ENCODE data around the gene CKS1B.
A peak's percentile ranks its signal among the peaks of the same experiment; 100 is the strongest.

CKS1B gene

DNA sequence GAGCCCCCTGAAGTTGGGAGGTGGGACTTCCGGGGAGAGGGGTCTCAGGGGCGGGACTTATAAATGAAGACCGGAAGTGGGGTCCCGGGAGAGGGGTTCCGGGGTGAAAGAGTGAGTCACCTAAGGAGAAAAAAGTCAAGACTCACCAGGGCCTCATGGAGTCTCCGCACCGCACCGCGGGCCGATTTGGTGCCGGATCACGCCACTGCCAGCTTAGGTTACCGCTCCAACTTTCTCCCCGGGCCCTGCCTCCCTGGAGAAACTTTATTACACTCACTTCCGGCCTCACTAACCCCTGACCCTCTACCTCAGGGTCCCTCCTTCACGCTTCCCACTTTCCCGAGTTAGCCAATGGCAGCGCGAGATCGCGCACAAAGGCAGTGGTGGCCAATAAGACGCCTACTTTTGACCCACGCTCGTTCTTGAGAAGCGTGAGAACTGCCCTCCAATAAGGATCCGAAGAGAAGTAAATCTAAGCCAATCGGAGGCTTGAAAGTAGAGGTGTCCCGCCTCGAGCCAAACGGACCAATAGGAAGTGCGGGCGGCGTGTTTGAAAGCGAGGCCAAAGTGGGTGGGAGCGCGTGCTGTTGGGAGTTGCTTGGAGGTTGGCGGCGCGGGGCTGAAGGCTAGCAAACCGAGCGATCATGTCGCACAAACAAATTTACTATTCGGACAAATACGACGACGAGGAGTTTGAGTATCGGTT, at the start of gene CKS1B:
Gene CKS1B, plus strand, starts transcription at position 580 of the 706 bp plus-strand sequence. Its CDS starts 65 bp downstream, at position 645.
- H3K4me3 ChIP-seq (ENCODE audit: low read depth in 1 of 5, low read length in 5 of 5) = peak within 1 kb of the TSS; percentile 75 to 92 (median 84)
- H3K4me1 ChIP-seq (ENCODE audit: control insufficient read depth in 5 of 5, insufficient read depth in 5 of 5, low read length in 5 of 5) = peaks cover 29 to 63% (median 59%) of the 10 kb centered on the region in 5 donors
- peak within 1 kb of the TSS; percentile 89 to 100 (median 95) for H3K9ac ChIP-seq (ENCODE audit: low read length in 5 of 5)
- peaks cover 1 to 11% (median 10%) of the 10 kb centered on the region in 5 donors for H3K36me3 ChIP-seq (ENCODE audit: control insufficient read depth in 5 of 5, insufficient read depth in 5 of 5, low read length in 5 of 5)
- H3K9me3 ChIP-seq (ENCODE audit: control insufficient read depth in 5 of 5, low read length in 5 of 5) = peaks cover 0 to 2% (median 0%) of the 10 kb centered on the region in 5 donors
- peaks cover 0 to 11% (median 0%) of the 10 kb centered on the region in 5 donors for H3K27me3 ChIP-seq (ENCODE audit: control insufficient read depth in 5 of 5, insufficient read depth in 4 of 5, low read length in 5 of 5)
- peak within 1 kb of the TSS; percentile 97 for H3K27ac ChIP-seq (ENCODE audit: low read depth, low read length)

DNA sequence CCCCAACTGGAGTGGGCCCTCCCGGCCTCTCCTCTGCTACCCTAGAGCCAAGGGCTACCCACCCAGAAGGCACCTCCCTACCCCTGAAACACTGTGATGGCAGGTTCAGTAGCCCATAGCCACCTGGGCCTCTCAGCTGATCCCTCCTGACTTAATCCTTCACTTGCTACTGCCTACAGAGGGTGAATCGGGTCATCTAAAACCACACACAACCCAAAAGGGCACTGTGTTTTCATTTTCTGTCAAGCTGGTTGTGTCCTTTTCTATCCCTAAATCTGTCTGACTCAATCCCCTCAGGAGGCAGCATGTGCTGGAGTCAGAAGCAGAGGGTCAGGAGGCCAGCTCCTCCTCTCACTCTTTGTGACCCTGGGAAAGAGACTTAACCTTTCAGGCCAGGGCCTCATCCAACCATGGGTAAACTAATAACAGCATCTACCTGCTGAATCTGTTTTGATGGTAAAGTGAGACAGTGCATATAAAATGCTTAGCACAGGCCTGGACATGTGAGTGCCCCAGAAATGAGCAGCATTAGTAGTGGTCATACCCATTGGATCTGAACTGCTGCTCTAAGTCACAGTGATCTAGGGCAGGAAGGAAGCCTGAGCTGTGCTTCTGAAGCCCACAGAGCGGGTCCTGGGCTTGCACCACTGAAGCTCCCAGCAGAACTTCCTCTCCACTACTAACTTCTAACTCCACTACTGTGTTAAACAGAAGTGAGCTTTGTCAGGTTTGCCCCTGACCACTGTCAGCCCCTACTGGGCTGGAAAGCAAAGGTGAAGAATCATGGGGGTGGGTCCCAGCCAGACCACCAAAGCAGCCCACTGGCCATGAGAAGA, 48.9 kb upstream of the CKS1B start:
- H3K27me3 ChIP-seq (ENCODE audit: control insufficient read depth in 5 of 5, insufficient read depth in 4 of 5, low read length in 5 of 5) = no peaks in the 10 kb centered on the region
- H3K9me3 ChIP-seq (ENCODE audit: control insufficient read depth in 5 of 5, low read length in 5 of 5) = no peaks in the 10 kb centered on the region
- H3K27ac ChIP-seq (ENCODE audit: low read depth, low read length) = no peak overlapping the region
- no peak overlapping the region for H3K4me3 ChIP-seq (ENCODE audit: low read depth in 1 of 5, low read length in 5 of 5)
- H3K4me1 ChIP-seq (ENCODE audit: control insufficient read depth in 5 of 5, insufficient read depth in 5 of 5, low read length in 5 of 5) = peaks cover 0 to 7% (median 0%) of the 10 kb centered on the region in 5 donors
- peaks cover 0 to 78% (median 62%) of the 10 kb centered on the region in 5 donors for H3K36me3 ChIP-seq (ENCODE audit: control insufficient read depth in 5 of 5, insufficient read depth in 5 of 5, low read length in 5 of 5)
- peak overlapping the region in 1 of 5 donors; percentile 56 for H3K9ac ChIP-seq (ENCODE audit: low read length in 5 of 5)

DNA sequence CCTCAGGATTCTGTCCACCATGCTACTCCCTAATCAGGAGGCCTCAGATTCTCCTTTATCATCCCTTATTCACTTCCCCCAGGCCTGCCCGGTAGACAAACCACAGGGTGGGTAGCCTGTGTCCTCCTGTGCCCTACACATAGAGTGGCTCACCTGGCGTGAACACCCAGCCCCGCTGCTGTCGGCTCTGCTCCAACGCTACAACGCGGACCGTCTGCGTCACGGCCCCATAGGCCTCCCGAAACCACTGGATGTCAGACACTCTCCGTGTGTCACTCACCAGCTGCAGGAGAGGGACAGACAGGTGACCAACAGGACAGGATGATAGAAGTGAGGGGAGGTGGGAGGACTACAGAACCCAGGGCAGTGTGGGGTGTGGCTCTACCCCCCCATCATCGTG, 48.3 kb upstream of the CKS1B start:
- Histone ChIP-seq H3K9me3 (ENCODE audit: control insufficient read depth in 5 of 5, low read length in 5 of 5) (no peaks in the 10 kb centered on the region), H3K27ac (ENCODE audit: low read depth, low read length) (no peak overlapping the region), H3K9ac (ENCODE audit: low read length in 5 of 5) (no peak overlapping the region), H3K27me3 (ENCODE audit: control insufficient read depth in 5 of 5, insufficient read depth in 4 of 5, low read length in 5 of 5) (no peaks in the 10 kb centered on the region), H3K4me3 (ENCODE audit: low read depth in 1 of 5, low read length in 5 of 5) (no peak overlapping the region), H3K4me1 (ENCODE audit: control insufficient read depth in 5 of 5, insufficient read depth in 5 of 5, low read length in 5 of 5) (peaks cover 0 to 7% (median 0%) of the 10 kb centered on the region in 5 donors), H3K36me3 (ENCODE audit: control insufficient read depth in 5 of 5, insufficient read depth in 5 of 5, low read length in 5 of 5) (peaks cover 0 to 80% (median 65%) of the 10 kb centered on the region in 5 donors)

DNA sequence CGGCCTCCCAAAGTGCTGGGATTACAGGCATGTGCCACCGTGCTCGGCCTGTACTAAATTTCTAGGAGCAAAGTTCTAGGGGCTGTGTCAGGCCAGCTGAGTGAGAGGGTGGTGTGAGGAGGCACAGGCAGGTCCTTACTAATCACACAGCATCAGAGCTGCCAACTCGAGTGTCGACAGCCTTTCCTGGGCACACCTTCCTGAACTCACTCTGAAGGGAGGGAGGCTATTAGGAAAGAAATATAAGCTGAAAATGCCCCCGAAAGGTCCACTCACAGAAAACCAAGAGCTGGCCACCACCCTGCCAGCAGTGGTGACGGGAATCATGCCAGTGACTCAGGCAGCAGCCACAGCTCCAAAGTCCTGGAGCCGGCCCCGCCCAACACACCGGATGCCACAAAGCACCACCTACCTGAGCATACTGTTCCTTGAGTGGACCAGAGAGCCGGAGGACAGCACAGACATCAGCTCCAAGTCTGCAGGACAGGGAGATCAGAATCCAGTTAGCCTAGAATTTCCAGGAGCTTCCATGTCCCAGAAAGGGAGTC, 42.5 kb upstream of the CKS1B start:
- Histone ChIP-seq H3K27ac (ENCODE audit: low read depth, low read length) (no peak overlapping the region), H3K4me3 (ENCODE audit: low read depth in 1 of 5, low read length in 5 of 5) (no peak overlapping the region), H3K9me3 (ENCODE audit: control insufficient read depth in 5 of 5, low read length in 5 of 5) (no peaks in the 10 kb centered on the region), H3K4me1 (ENCODE audit: control insufficient read depth in 5 of 5, insufficient read depth in 5 of 5, low read length in 5 of 5) (peaks cover 0 to 15% (median 13%) of the 10 kb centered on the region in 5 donors), H3K27me3 (ENCODE audit: control insufficient read depth in 5 of 5, insufficient read depth in 4 of 5, low read length in 5 of 5) (no peaks in the 10 kb centered on the region), H3K36me3 (ENCODE audit: control insufficient read depth in 5 of 5, insufficient read depth in 5 of 5, low read length in 5 of 5) (peaks cover 0 to 40% (median 27%) of the 10 kb centered on the region in 5 donors), H3K9ac (ENCODE audit: low read length in 5 of 5) (no peak overlapping the region)

DNA sequence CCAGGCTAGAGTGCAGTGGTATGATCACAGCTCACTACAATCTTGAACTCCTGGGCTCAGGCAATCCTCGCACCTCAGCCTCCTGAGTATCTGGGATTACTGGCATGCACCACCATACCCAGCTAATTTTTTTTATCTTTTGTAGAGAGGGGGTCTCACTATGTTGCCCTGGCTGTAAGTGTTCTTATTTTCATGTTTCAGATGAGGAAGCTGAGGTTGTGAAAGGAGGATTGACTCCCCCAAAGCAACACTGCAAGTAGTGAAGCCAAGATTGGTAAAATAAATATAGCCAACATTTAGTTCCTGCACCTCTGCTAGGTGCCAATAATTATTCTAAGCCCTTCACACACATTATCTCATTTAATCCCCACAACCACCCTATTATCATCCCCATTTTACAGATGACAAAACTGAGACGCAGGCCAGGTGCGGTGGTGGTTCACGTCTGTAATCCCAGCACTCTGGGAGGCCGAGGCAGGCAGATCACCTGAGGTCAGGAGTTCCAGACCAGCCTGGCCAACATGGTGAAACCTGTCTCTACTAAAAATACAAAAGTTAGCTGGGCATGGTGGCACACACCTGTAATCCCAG, 40.0 kb upstream of the CKS1B start:
- Histone ChIP-seq H3K4me3 (ENCODE audit: low read depth in 1 of 5, low read length in 5 of 5) (no peak overlapping the region), H3K9ac (ENCODE audit: low read length in 5 of 5) (no peak overlapping the region), H3K4me1 (ENCODE audit: control insufficient read depth in 5 of 5, insufficient read depth in 5 of 5, low read length in 5 of 5) (peaks cover 0 to 26% (median 20%) of the 10 kb centered on the region in 5 donors), H3K27me3 (ENCODE audit: control insufficient read depth in 5 of 5, insufficient read depth in 4 of 5, low read length in 5 of 5) (no peaks in the 10 kb centered on the region), H3K36me3 (ENCODE audit: control insufficient read depth in 5 of 5, insufficient read depth in 5 of 5, low read length in 5 of 5) (peaks cover 0 to 23% (median 14%) of the 10 kb centered on the region in 5 donors), H3K9me3 (ENCODE audit: control insufficient read depth in 5 of 5, low read length in 5 of 5) (no peaks in the 10 kb centered on the region), H3K27ac (ENCODE audit: low read depth, low read length) (no peak overlapping the region)

DNA sequence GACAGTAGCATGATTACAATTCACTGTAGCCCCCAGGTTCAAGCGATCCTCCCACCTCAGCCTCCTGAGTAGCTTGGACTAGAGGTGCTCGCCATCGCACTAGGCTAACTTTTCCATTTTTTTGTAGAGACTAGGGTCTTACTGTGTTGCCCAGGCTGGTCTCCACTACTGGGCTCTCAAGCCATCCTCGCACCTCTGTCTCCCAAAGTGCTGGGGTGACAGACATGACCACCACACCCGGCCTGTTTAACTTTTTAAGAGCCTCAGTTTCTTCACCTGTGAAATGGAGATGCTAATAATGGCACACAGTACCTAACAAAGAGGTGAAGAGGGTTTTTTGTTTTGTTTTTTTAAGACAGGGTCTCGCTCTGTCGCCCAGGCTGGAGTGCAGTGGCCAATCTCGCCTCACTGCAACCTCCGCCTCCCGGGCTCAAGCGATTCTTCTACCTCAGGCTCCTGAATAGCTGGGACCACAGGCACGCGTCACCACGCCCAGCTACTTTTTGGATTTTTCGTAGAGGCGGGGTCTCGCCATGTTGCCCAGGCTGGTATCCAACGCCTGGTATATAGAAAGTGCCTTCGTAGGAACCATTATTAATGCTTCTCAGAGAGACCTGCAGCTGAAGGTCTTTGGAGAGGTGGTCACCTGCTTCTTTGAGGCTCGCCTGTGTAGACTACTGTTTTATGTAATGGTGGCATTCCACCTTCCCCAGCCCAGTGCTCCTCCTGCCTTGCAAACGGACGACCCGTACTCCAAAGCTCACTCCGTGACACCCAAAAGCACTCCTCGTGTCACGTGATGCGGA, 38.5 kb upstream of the CKS1B start:
- Histone ChIP-seq H3K4me1 (ENCODE audit: control insufficient read depth in 5 of 5, insufficient read depth in 5 of 5, low read length in 5 of 5) (peaks cover 0 to 37% (median 32%) of the 10 kb centered on the region in 5 donors), H3K36me3 (ENCODE audit: control insufficient read depth in 5 of 5, insufficient read depth in 5 of 5, low read length in 5 of 5) (peaks cover 0 to 12% (median 8%) of the 10 kb centered on the region in 5 donors), H3K9ac (ENCODE audit: low read length in 5 of 5) (peak overlapping the region; percentile 83 to 97 (median 94)), H3K27ac (ENCODE audit: low read depth, low read length) (peak overlapping the region; percentile 100), H3K4me3 (ENCODE audit: low read depth in 1 of 5, low read length in 5 of 5) (peak overlapping the region; percentile 85 to 99 (median 95)), H3K9me3 (ENCODE audit: control insufficient read depth in 5 of 5, low read length in 5 of 5) (no peaks in the 10 kb centered on the region), H3K27me3 (ENCODE audit: control insufficient read depth in 5 of 5, insufficient read depth in 4 of 5, low read length in 5 of 5) (no peaks in the 10 kb centered on the region)

DNA sequence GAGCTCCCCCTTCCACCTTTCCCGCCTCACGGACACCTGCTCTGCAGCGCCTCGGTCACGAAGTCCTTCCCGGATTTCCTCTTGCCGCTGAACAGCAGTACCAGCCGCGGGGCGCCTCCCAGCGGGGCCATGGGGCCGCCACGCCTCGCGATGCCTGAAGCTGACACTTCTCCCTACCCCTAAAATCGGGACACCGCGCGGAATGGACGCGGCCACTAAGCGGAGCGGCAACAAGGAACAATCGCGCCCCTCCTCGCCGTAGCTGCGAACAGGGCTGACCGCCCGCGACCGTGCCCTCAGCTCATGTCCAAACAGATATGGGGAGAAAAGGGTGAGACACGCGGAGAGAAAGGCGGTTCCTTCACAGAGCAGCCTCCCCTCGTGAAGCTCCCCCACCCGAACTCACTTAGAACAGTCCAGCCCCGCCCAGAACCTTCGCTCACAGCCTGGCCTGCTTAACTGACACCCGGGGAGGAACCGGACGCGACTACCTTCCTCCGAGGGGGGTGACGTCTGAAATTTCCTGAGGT, 37.9 kb upstream of the CKS1B start, which contains the start of gene PMVK:
Gene PMVK, minus strand, starts transcription at position 165 of the 530 bp plus-strand sequence. Its CDS starts 34 bp downstream, at position 131.
- H3K27ac ChIP-seq (ENCODE audit: low read depth, low read length) = peak within 1 kb of the TSS; percentile 100
- H3K27me3 ChIP-seq (ENCODE audit: control insufficient read depth in 5 of 5, insufficient read depth in 4 of 5, low read length in 5 of 5) = no peaks in the 10 kb centered on the region
- H3K36me3 ChIP-seq (ENCODE audit: control insufficient read depth in 5 of 5, insufficient read depth in 5 of 5, low read length in 5 of 5) = peaks cover 0 to 7% (median 5%) of the 10 kb centered on the region in 5 donors
- peaks cover 2 to 44% (median 39%) of the 10 kb centered on the region in 5 donors for H3K4me1 ChIP-seq (ENCODE audit: control insufficient read depth in 5 of 5, insufficient read depth in 5 of 5, low read length in 5 of 5)
- no peaks in the 10 kb centered on the region for H3K9me3 ChIP-seq (ENCODE audit: control insufficient read depth in 5 of 5, low read length in 5 of 5)
- peak within 1 kb of the TSS; percentile 85 to 99 (median 95) for H3K4me3 ChIP-seq (ENCODE audit: low read depth in 1 of 5, low read length in 5 of 5)
- H3K9ac ChIP-seq (ENCODE audit: low read length in 5 of 5) = peak within 1 kb of the TSS; percentile 83 to 97 (median 94)

DNA sequence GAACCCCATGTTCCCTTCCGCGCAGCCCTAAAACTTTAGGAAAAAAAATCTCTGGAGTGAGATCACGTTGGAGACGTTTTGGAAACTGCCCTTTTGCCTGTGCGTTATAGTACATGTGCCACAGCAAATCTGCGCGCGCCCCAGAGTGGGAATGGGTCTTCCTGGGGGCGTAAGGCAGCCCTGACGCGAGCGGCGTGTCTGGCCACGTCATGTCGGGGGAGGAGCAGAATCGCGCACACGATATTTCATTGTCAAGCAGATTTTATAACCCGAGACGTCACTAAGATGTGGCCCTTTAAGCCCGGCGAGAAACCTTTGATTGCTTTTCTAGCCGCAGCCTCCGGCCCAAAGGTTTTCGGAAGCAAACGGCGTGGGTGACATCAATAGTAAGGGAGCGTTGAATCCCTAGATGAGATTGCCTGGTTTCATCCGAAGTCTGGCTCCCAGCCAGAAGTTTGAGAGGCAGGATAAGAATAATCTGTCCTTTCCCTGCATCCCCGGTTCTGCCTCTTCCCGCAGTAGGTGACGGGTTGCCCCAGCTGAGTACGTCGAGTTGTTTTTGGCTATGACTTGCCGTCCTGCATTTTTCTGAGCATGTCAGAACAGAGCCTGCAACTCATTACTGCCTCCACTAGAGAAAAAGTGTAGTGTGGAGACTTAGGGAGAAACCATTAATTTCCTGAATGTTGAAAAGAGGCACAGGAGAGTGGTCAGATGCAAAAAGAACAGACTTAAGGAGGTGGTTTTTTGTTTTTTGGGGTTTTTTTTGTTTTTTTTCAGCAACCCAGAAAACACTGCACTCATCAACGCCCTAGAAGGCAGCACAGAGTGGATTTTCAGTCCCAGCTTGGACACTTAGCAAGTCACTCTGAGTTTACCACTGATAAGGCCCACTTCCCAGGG, 37.1 kb upstream of the CKS1B start:
- H3K9ac ChIP-seq (ENCODE audit: low read length in 5 of 5) = peak overlapping the region; percentile 82 to 97 (median 94)

More for the DNA sequence above, 37.1 kb upstream of the CKS1B start:
- H3K4me3 ChIP-seq (ENCODE audit: low read depth in 1 of 5, low read length in 5 of 5) = peak overlapping the region; percentile 85 to 99 (median 95)
- peak overlapping the region; percentile 100 for H3K27ac ChIP-seq (ENCODE audit: low read depth, low read length)
- peaks cover 0 to under 1% (median 0%) of the 10 kb centered on the region in 5 donors for H3K36me3 ChIP-seq (ENCODE audit: control insufficient read depth in 5 of 5, insufficient read depth in 5 of 5, low read length in 5 of 5)
- H3K9me3 ChIP-seq (ENCODE audit: control insufficient read depth in 5 of 5, low read length in 5 of 5) = no peaks in the 10 kb centered on the region
- H3K4me1 ChIP-seq (ENCODE audit: control insufficient read depth in 5 of 5, insufficient read depth in 5 of 5, low read length in 5 of 5) = peaks cover 7 to 51% (median 46%) of the 10 kb centered on the region in 5 donors
- H3K27me3 ChIP-seq (ENCODE audit: control insufficient read depth in 5 of 5, insufficient read depth in 4 of 5, low read length in 5 of 5) = no peaks in the 10 kb centered on the region
